ENCODE results near the gene MGAT5.

MGAT5 gene

DNA sequence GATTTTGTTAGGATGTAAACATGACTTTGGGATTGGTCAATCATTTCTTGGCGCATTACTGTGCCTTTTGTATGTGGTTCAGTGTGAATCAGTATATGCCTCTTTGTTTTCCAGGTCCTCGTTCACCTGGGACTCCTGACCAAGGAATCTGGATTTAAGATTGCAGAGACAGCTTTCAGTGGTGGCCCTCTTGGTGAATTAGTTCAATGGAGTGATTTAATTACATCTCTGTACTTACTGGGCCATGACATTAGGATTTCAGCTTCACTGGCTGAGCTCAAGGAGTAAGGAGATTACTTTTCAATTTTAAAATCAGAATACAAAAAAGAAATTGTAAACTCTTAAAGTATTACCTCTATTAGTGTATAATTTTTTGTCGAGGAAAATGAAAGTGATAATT lies 87.6 kb downstream of the MGAT5 start:
- no peak for DNase-seq

- no peak for DNase-seq
Observed at GRCh38 chr2:134344954-134345697, 91.3 kb downstream of the MGAT5 start.

GRCh38 chr2:134346141-134346540 lies 92.3 kb downstream of the MGAT5 start:
- no peak for DNase-seq

- no peak for DNase-seq
Observed at GRCh38 chr2:134347756-134348155, 93.9 kb downstream of the MGAT5 start.

DNA sequence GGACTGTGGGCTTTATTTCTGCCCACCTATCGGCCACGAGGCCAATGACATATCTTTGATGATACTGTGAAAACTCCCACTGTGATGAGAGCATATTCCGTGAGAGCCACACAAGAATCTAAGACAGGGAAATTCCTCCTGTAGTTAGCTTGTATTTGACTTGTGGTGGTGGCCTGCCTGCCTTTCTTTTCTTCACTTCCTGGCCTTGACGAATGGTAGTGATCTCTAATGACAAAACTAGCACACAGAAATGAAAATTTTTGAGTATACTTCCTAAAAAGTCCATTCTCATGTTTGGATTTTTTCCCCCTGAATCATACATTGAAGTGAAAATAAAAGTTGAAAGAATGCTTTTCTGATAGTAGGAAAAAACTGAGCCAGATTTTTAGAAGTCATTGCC lies 94.4 kb downstream of the MGAT5 start:
- DNase-seq = no peak

DNA sequence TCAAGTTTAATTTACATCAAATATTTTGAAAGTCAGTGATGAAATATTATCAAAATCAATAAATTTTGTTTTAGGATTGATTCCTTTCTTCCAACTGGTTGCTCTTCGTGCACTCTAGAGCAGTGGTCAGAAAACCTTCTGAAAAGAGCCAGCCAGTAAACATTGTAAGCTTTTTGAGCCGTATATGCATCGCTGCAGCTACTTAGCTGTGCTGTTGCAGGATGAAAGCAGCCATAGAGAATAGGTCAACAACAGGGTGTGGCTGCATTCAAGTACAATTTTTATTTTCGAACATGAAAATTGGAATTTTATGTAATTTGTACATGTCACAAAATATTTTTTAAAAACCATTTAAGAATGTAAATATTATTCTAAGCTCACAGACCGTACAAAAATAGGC lies 94.9 kb downstream of the MGAT5 start:
- no peak for DNase-seq

GRCh38 chr2:134351016-134351415 lies 97.1 kb downstream of the MGAT5 start:
- DNase-seq = no peak

- no peak for DNase-seq
Observed at GRCh38 chr2:134351899-134352298, 98.0 kb downstream of the MGAT5 start.

GRCh38 chr2:134352844-134353243 lies 99.0 kb downstream of the MGAT5 start:
- DNase-seq = no peak

- DNase-seq = no peak
Observed at GRCh38 chr2:134354611-134355010, 100.7 kb downstream of the MGAT5 start.

DNA sequence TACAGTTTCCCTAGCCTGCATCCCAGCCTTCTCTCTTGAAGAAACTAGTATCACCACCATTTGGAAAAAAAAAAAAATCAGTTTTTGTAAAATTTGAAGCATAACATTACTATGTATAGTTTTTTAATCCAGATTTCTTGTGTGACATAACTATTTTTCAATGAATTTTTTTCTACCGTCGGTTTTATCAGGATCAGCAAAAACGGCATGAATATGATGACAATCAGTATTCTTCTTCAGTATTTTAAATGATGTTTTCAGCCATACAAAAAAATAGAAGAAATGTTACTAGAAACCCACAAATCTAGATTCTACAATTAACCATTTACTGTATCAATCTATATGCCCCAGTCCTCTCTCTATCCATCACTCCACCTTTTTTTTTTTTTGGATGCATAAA lies 103.9 kb downstream of the MGAT5 start:
- DNase-seq = no peak

DNA sequence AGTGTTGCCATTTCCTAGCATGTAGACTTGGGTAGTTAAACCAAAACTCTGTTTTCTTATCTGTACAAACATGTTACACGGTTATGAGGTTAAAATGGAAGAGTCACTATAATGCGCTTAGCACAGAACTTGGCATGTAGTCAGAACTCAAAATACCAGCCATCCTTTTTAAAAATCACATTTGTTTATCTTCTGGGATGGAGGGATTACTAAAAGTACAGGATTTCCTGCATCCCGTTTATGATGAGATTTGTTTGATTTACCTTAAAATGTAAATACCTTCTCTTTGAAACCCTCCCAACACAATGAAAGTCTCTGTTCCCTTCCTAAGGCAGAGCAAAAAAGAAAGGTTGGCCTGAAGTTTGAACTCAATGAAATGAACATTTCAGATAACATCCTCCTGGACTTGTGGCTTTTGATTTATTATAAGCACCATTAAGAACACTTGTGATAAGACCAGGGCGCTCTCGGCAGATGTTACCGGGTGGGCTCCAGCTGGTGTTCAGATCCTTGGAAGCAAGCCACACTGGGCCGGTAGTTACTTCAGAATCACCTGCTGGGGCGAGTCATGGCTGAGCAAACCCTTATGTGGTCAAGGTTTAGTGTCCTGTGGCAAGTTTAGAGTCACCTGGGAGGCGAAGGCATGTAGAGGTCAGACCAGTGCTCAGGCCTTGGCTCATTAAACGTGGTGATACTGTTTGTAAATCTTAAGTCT lies 105.7 kb downstream of the MGAT5 start:
- no peak for DNase-seq

DNA sequence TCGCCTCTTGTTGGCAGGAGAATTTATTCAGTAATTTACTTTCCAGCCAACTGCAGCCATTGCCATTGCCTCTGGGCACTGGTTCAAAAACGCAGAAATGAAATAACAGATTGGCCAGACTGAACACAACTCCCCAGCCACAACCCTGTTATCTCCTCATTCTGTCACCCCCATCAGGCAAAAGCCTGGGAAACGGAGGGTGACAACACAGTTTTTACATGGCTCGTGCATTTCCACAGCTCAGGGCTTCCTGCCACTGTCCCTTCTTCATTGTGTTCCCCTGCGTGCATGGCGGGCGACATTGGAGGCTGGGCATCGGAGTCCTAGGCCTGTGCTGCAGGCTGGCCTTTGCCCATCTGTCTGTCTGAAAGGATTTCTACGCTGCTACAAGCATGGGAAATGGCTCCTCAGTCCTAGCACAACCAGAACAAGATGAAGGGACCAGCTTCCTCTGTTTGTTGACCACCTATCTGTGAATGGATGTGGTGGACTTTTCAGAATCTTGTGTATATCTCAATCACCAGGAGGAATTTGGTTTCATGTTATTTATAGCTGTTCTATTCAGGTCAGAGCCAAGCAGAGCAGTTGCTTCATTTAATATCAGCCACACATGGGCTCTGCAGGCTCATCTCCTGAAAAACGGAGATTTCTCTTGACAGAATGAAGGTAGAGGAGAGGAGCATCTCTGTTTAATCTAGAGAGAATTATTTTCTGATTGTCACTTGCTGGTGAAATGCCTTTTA lies 107.0 kb downstream of the MGAT5 start:
- no peak for DNase-seq

DNA sequence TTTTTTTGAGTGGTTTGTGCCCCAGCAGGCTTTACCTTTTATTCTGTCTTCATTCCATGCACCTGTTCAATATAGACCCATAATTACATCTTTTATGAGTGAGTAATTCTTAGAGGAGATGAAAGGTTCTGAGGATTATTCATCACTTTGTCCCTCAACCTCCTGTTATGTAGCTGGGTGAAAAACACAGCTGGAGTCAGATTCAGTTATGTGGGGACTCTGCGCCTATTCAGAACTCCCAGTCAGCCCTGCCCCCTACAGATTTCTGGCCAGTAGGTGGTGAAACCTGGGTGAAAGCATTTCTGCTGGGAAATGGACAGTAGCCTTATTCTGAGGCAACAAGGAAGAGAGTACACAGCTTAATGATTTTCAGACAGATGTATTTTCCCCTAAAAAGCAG lies 107.8 kb downstream of the MGAT5 start:
- DNase-seq = no peak

- no peak for DNase-seq
Observed at GRCh38 chr2:134362152-134362668, 108.3 kb downstream of the MGAT5 start.

- DNase-seq = no peak
Observed at GRCh38 chr2:134362740-134363139, 108.9 kb downstream of the MGAT5 start.

- no peak for DNase-seq
Observed at GRCh38 chr2:134365356-134365755, 111.5 kb downstream of the MGAT5 start.

GRCh38 chr2:134366359-134366758 lies 112.5 kb downstream of the MGAT5 start:
- no peak for DNase-seq

GRCh38 chr2:134367213-134367612 lies 113.3 kb downstream of the MGAT5 start:
- DNase-seq = no peak

DNA sequence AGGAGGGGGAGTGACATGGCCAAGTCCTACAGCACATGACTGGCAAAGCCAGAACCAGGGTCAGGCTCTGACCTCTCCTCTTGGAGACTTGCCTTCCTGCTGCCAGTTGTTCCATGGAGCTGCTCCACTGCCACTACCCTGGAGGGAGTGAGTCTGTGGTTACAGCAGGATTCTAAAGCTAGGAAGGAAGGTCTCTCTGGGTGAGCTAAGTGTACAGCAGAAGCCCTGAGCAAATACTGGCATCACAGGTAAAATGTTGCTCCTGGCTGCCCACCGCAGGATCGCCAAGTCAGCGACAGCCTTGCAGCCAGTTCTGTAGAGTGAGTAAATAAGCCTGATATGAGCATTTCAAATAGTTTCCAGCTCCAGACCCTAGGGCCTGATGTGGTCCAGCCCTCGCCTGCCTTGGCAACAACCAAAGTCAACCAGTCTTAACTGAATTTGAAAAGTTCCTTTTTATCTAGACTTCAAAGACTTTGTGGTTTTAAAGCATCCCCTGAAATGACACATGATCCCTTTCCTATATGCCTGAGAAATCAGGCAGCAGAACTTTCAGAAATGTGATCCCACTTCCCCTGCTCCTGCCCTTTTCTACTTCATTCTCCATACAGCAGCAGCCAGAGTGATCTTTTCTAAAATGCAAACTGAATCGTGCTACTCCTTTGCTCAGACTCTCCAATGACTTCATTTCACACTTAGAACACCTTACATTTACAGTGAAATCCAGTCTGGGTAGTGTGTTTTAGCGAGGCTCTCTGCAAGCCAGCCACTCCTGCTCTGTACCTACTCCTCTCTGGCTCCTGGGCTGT lies 114.3 kb downstream of the MGAT5 start:
- DNase-seq = no peak

- no peak for DNase-seq
Observed at GRCh38 chr2:134369220-134369902, 115.5 kb downstream of the MGAT5 start.

Data from activated T-cell treated with anti-CD3 and anti-CD28 coated beads for 4 hours (primary cell).